SK-N-MC (cell line): ENCODE measurements around the gene TTLL7.

ENCODE experiments used
- DNase-seq: peaks from one replicate; pipeline ENCODE4 v3.0.0-alpha.2; 2011; ENCODE audit warnings: low read depth, low spot score
- H3K27ac ChIP-seq: fragments of 200-600 bp; sonication (generic); 2 replicates; pipeline ENCODE4 v1.5.1; 2016; ENCODE audit warnings: mixed run types
- H3K36me3 ChIP-seq: fragments of 200-600 bp; sonication (generic); 2 replicates; pipeline ENCODE4 v1.6.1; 2017; ENCODE audit warnings: antibody characterized with exemption, low read length, mixed read lengths; ENCODE audit not compliant: insufficient read depth
- H3K4me3 ChIP-seq: fragments of 200-600 bp; sonication (generic); 2 replicates; pipeline ENCODE4 v1.5.1; 2016
- H3K9ac ChIP-seq: fragments of 200-600 bp; sonication (generic); 2 replicates; pipeline ENCODE4 v1.8.0; 2017; ENCODE audit warnings: mixed run types, mixed read lengths; ENCODE audit not compliant: insufficient read length
- H3K9me3 ChIP-seq: fragments of 200-600 bp; sonication (generic); 2 replicates; pipeline ENCODE4 v1.6.1; 2017; ENCODE audit warnings: low read depth, mild to moderate bottlenecking, antibody characterized with exemption, low read length, moderate library complexity, mixed read lengths
- EZH2 ChIP-seq: fragments of 200-600 bp; sonication (generic); IDR thresholded peaks from one replicate; pipeline ENCODE4 v1.6.1; 2017; ENCODE audit warnings: antibody characterized with exemption
- FOXP2 ChIP-seq: optimal IDR thresholded peaks from 2 replicates; pipeline ENCODE3; 2011; ENCODE audit warnings: mild to moderate bottlenecking, moderate library complexity; ENCODE audit not compliant: insufficient read depth; ENCODE audit errors: extremely low read length, control extremely low read depth
- POLR2AphosphoS5 ChIP-seq: IDR thresholded peaks from 2 replicates; pipeline ENCODE4 v1.6.1; 2012; ENCODE audit warnings: mild to moderate bottlenecking, low read depth, low read length, borderline replicate concordance

Gene TTLL7

GRCh38 chr1:83827741-83828140 is 171.2 kb downstream of the TTLL7 start:
- Histone ChIP-seq H3K9ac (no peak overlapping the region), H3K27ac (no peak overlapping the region), H3K4me3 (no peak overlapping the region), H3K36me3 (no peaks in the 10 kb centered on the region), H3K9me3 (no peaks in the 10 kb centered on the region)
- TF ChIP-seq EZH2: no peak
- no peak for TF ChIP-seq FOXP2
- TF ChIP-seq POLR2AphosphoS5: no peak
- no peak for DNase-seq

GRCh38 chr1:83822208-83822607 is 176.7 kb downstream of the TTLL7 start:
- H3K36me3 ChIP-seq: no peaks in the 10 kb centered on the region
- no peak overlapping the region for H3K4me3 ChIP-seq
- H3K9me3 ChIP-seq: no peaks in the 10 kb centered on the region
- no peak overlapping the region for H3K27ac ChIP-seq
- no peak for DNase-seq
- TF ChIP-seq EZH2 (no peak), POLR2AphosphoS5 (no peak), FOXP2 (no peak)
- no peak overlapping the region for H3K9ac ChIP-seq

- Histone ChIP-seq H3K9ac (no peak overlapping the region), H3K27ac (no peak overlapping the region), H3K4me3 (no peak overlapping the region), H3K36me3 (no peaks in the 10 kb centered on the region), H3K9me3 (no peaks in the 10 kb centered on the region)
- TF ChIP-seq POLR2AphosphoS5 (no peak), EZH2 (no peak), FOXP2 (no peak)
- no peak for DNase-seq
Observed at GRCh38 chr1:83819436-83819835, 179.5 kb downstream of the TTLL7 start.

GRCh38 chr1:83818916-83819315 is 180.0 kb downstream of the TTLL7 start:
- Histone ChIP-seq H3K9me3 (no peaks in the 10 kb centered on the region), H3K9ac (no peak overlapping the region), H3K27ac (no peak overlapping the region), H3K4me3 (no peak overlapping the region), H3K36me3 (no peaks in the 10 kb centered on the region)
- no peak for TF ChIP-seq FOXP2
- TF ChIP-seq POLR2AphosphoS5: no peak
- TF ChIP-seq EZH2: no peak
- DNase-seq: no peak

GRCh38 chr1:83816836-83817235 is 182.1 kb downstream of the TTLL7 start:
- H3K9ac ChIP-seq: no peak overlapping the region
- DNase-seq: no peak

GRCh38 chr1:83815330-83815729 is 183.6 kb downstream of the TTLL7 start:
- no peak for DNase-seq
- TF ChIP-seq EZH2 (no peak), FOXP2 (no peak), POLR2AphosphoS5 (no peak)

More at GRCh38 chr1:83816836-83817235, 182.1 kb downstream of the TTLL7 start:
- Histone ChIP-seq H3K36me3 (no peaks in the 10 kb centered on the region), H3K9me3 (no peaks in the 10 kb centered on the region), H3K4me3 (no peak overlapping the region), H3K27ac (no peak overlapping the region)
- TF ChIP-seq POLR2AphosphoS5 (no peak), EZH2 (no peak), FOXP2 (no peak)

More at GRCh38 chr1:83815330-83815729, 183.6 kb downstream of the TTLL7 start:
- H3K4me3 ChIP-seq: no peak overlapping the region
- no peak overlapping the region for H3K9ac ChIP-seq
- H3K9me3 ChIP-seq: no peaks in the 10 kb centered on the region
- H3K27ac ChIP-seq: no peak overlapping the region
- no peaks in the 10 kb centered on the region for H3K36me3 ChIP-seq
